ENCODE measurements around the gene UBE2A. TPM values are rescaled to one million over a fixed set of nuclear protein-coding genes. Genes with fewer than 3 reads are reported as not detected.

Gene UBE2A
- total and polyA plus RNA-seq, 2 donors (not counting 1 experiment from before 2014, with no cell fraction given), result 50.3 to 70.9 TPM

GRCh38 chrX:119606280-119607017, 32.1 kb downstream of the UBE2A start, which contains the start of gene NKRF:
Gene NKRF, minus strand, starts transcription at chrX:119606424.
- peak; percentile 94 for DNase-seq
- WGBS (ENCODE audit: insufficient coverage), result 11% methylated on average over 22 of the region's 46 CpGs
- ChIA-PET POLR2A (interaction anchor here (0.6 to 2.5 kb wide), 9 partner anchors 12 to 265 kb away, joined by 3 to 17 read pairs (median 4); partner anchors contain the start of genes RPL39, SOWAHD and UBE2A), CTCF (interaction anchor here (0.8 to 1.8 kb wide), 7 partner anchors 10 to 152 kb away, joined by 3 to 16 read pairs (median 4); partner anchors contain the start of genes SOWAHD and UBE2A)
- no peaks in the 10 kb centered on the region for H3K27me3 ChIP-seq (replicated peaks in 1 of 4; ENCODE audit: control extremely low read depth in 1 of 4, control insufficient read depth in 3 of 4, insufficient read depth in 4 of 4, low read length in 3 of 4)
- peak within 1 kb of the TSS; percentile 54 to 86 (median 71) for H3K4me3 ChIP-seq (ENCODE audit: control extremely low read depth in 1 of 5, extremely low read depth in 1 of 5, insufficient read depth in 1 of 5, low read depth in 2 of 5, low read length in 4 of 5)
- intact Hi-C loops (cut with micrococcal nuclease), result loop anchor here (1.0 to 5.0 kb wide), 5 partner anchors 12 to 186 kb away; partner anchors contain the start of genes RPL39 and SLC25A5
- peak within 1 kb of the TSS; percentile 73 for H3K4me2 ChIP-seq (replicated peaks; ENCODE audit: low read depth, low read length, poor library complexity, severe bottlenecking)
- no peaks in the 10 kb centered on the region for H3K27me3 Mint-ChIP-seq
- H3K27ac ChIP-seq (ENCODE audit: low read length in 2 of 2), result peak within 1 kb of the TSS; percentile 87 to 94
- peaks cover 12 to 29% of the 10 kb centered on the region in 2 donors for H3K4me1 ChIP-seq (ENCODE audit: control insufficient read depth in 2 of 2, insufficient read depth in 2 of 2, low read length in 2 of 2)
- H3K79me2 ChIP-seq (ENCODE audit: control insufficient read depth, insufficient read depth, low read length), result peaks cover 23% of the 10 kb centered on the region
- H3K9me3 Mint-ChIP-seq (ENCODE audit: insufficient read depth), result no peaks in the 10 kb centered on the region
- H4K20me1 ChIP-seq (ENCODE audit: control insufficient read depth, insufficient read depth, low read length, poor library complexity, severe bottlenecking), result no peaks in the 10 kb centered on the region
- H3K9me3 ChIP-seq (ENCODE audit: control extremely low read depth in 1 of 3, control insufficient read depth in 2 of 3, insufficient read depth in 1 of 3, low read length in 2 of 3), result no peaks in the 10 kb centered on the region
- no peak for TF ChIP-seq EZH2 (IDR thresholded peaks at IDR 0.05; ENCODE audit: borderline replicate concordance, insufficient read depth, low read depth, low read length, poor library complexity, severe bottlenecking)
- TF ChIP-seq, protein P1, sequence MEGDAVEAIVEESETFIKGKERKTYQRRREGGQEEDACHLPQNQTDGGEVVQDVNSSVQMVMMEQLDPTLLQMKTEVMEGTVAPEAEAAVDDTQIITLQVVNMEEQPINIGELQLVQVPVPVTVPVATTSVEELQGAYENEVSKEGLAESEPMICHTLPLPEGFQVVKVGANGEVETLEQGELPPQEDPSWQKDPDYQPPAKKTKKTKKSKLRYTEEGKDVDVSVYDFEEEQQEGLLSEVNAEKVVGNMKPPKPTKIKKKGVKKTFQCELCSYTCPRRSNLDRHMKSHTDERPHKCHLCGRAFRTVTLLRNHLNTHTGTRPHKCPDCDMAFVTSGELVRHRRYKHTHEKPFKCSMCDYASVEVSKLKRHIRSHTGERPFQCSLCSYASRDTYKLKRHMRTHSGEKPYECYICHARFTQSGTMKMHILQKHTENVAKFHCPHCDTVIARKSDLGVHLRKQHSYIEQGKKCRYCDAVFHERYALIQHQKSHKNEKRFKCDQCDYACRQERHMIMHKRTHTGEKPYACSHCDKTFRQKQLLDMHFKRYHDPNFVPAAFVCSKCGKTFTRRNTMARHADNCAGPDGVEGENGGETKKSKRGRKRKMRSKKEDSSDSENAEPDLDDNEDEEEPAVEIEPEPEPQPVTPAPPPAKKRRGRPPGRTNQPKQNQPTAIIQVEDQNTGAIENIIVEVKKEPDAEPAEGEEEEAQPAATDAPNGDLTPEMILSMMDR (IDR thresholded peaks at IDR 0.05), result no peak
- ATAC-seq (ENCODE audit: low read depth), result peak; percentile 77
- H3K9ac ChIP-seq (ENCODE audit: low read length), result peak within 1 kb of the TSS; percentile 76
- H3K4me3 Mint-ChIP-seq, result peak within 1 kb of the TSS; percentile 97
- H3K36me3 ChIP-seq (replicated peaks in 1 of 2; ENCODE audit: control extremely low read depth in 1 of 2, control insufficient read depth in 1 of 2, extremely low read depth in 1 of 2, insufficient read depth in 2 of 2, low read length in 1 of 2), result peaks cover 0 to 4% of the 10 kb centered on the region in 2 experiments
- H3K27ac Mint-ChIP-seq, result peak within 1 kb of the TSS; percentile 99
- peak within 1 kb of the TSS; percentile 67 for H2AFZ ChIP-seq (ENCODE audit: insufficient read depth, low read depth, low read length, poor library complexity, severe bottlenecking)
- H3K4me1 Mint-ChIP-seq, result peaks cover 42% of the 10 kb centered on the region

Data from B cell (primary cell).